HG03064 (cell line): ENCODE data around the gene GPR12.

Experiments used
- ATAC-seq: cut with Tn5 transposase; IDR thresholded peaks from one replicate; pipeline ENCODE4 v1.9.1; 2021; ENCODE audit warnings: low read depth; ENCODE audit not compliant: unreplicated experiment

The GPR12 gene, protein sequence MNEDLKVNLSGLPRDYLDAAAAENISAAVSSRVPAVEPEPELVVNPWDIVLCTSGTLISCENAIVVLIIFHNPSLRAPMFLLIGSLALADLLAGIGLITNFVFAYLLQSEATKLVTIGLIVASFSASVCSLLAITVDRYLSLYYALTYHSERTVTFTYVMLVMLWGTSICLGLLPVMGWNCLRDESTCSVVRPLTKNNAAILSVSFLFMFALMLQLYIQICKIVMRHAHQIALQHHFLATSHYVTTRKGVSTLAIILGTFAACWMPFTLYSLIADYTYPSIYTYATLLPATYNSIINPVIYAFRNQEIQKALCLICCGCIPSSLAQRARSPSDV

GRCh38 chr13:26759907-26760831, at the start of gene GPR12:
Gene GPR12 (minus strand): TSS chr13:26760786. CDS start chr13:26759827, 959 bp downstream.
- ATAC-seq, result no peak

DNA sequence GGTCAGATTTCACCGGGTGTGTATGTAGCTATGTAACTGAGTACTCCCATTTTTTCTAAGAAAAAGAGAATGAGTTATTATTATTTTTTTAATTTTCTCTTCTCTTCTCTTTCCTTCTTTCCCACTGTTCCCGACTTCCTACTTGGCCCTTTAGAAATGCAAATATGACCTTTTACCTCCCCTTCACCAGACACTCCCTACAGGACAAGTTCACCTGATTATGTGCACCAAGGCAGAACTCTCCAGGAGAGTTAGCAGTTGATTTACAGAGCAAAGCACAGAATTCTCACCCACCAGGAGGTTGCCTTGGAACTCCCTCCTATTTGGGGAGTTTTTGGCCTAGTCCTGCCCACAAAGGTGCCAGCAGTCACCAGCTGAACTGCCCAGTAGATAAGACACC, 49.5 kb upstream of the GPR12 start:
- no peak for ATAC-seq

DNA sequence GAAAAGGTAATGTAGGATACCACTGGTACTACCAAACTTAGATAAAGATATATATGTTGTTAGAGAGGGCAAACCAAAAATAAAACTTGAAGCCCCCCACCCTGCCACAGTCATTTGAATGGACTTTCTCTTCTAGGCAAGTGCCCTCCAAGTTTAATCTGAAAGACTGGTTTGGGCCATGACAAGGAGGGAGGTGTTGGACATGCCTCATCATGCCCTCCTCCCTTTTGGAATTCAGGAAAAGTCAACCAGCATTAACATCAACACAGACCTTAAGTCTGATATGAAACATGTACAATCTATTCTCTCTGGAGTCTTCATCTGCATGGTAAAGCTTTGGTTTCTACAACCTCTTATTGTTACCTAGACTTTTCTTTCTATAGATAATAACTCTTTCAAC, 46.3 kb upstream of the GPR12 start:
- no peak for ATAC-seq

DNA sequence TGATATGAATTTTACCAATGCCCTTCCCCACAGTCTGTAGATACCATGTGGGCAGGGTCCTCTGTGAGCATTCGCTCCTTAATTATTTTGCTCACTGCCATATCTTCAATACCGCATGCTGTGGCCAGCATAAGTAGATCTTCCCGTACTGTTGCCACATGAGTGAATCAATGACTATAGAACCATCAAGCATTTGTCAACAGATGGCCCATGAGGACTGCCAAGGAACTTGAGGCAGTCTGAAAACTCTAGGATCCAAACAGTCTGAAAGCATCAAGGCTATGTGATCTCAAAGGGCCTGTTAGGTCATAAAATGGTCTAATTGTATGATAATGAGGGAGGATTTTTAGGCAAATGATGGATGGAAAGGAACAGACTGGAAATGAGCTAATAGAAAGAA, 27.4 kb upstream of the GPR12 start:
- no peak for ATAC-seq

GRCh38 chr13:26786651-26787295, 26.2 kb upstream of the GPR12 start:
- ATAC-seq, result no peak

DNA sequence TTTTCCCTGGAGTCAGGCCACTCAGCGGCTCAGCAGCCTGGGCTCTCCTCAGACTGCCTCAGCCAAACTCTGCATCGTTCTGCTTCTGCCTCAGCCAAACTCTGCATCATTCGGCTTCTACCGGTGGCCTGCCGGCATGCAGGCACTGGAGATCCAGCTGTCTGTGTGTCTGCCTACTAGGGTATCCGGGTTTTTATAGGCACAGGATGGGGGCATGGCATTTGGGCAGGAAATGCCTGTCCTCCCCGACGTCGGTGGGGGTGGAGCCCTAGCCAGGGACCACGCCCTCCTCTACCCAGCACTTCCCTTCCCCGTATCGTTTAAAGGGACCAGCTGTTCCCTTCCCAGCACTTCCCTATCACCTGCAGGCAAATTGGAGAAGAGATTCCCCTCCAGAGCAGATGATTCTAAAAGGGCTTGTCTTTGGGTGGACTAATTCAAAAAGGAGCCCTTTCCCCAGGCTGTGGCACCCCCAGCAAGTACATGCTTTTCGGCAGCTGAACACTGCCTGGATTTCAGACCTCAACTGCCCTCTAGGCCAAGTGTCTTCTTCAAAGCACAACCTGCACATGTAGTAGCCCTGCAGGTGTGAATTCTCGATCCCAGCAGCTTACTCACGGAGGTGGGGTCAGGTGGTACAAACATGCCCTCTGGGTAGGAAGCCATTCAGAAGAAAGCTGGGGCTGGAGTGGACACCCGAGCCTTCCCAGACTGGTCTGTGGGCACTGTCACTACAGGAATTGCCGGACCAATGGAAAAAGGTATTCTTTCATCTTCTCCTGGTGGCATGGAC, 25.4 kb upstream of the GPR12 start:
- ATAC-seq, result no peak

GRCh38 chr13:26784704-26785639, 24.4 kb upstream of the GPR12 start:
- ATAC-seq, result no peak

- ATAC-seq, result no peak
These were observed 19.8 kb upstream of the GPR12 start for GRCh38 chr13:26780411-26780810.

DNA sequence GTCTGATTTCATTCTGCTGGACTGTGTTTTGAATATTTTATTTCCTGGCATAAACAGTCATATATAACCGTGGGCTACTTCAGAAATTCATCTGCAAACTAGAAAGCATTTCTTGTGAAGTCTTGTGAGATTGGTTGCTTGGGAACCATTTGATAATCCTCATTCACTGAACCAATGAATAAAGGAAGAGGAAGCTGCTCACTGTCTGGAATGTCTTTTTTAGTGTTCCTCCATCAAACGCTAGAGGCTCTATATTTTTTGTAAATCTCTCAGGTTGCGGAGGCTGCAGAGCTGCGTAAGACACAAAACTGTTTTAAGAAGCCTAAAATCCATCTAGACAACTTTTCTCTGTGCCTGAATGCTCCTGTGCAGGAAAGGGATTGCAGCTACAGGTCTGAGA, 18.7 kb upstream of the GPR12 start:
- no peak for ATAC-seq

GRCh38 chr13:26772531-26772930, 11.9 kb upstream of the GPR12 start:
- no peak for ATAC-seq

DNA sequence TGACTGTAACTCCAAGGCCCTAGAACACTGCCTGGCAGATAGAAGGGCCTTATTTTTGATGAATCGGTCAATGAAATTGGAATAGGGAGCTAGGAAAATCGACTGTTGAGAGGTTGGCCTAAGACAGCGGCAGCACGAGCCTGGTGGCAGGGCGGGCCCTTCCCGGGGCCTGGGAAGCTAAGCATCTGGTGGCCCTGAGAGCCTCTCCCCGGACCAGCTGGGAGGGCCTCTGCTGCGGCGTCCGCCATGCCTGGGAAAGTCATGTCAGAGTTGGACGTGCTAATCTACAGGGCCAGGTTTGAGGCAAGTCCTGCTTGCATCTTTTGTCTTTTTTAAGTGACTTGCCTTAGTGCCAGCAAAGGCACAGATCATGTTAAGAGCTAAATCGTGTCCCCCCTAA, 11.2 kb upstream of the GPR12 start:
- no peak for ATAC-seq

DNA sequence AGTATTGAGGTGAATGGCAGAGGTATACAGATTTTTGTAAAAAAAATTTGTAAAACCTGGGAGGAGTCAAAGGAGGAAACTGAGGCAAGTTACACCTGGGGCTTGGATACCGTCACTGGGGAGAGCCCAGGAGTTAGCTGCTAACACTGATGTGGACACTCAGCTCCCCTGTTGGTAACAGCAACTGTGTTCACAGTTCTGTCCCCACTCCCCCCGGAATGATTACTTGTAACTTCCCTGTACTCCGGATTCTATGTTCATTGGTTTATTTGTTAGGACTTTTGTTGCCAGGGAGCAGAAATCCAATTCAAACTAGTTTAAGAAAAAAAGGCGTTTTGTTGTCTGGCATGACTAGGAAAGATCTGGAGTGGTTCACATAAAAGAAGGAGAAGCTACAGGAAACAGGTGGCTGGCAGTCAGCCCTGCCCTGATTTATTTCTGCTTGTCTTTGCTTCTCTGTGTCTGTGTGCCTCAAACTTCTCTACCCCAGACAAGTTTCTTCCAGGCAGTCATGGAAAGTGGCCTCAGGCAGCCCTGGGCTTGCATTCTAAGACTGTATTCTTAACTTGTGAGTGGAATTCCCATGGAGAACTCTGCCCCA, 2.3 kb upstream of the GPR12 start:
- ATAC-seq, result no peak

GRCh38 chr13:26760832-26761582, 421 bp upstream of the GPR12 start:
- no peak for ATAC-seq

DNA sequence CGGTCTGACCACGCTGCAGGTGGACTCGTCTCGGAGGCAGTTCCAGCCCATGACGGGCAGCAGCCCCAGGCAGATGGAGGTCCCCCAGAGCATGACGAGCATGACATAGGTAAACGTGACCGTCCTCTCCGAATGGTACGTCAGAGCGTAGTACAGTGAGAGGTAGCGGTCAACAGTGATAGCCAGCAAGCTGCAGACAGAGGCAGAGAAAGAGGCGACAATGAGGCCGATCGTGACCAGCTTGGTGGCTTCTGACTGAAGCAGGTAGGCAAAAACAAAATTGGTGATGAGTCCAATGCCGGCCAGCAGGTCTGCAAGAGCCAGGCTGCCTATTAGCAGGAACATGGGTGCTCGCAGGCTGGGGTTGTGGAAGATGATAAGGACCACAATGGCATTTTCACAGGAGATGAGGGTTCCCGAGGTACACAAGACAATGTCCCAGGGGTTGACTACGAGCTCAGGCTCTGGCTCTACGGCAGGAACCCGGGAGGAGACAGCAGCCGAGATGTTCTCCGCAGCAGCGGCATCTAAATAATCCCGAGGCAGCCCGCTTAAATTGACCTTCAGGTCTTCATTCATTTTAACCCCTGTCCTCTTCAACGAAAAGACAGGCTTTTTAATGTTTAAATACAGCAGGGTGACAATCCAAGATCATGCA, 1.2 kb downstream of the GPR12 start:
- no peak for ATAC-seq

GRCh38 chr13:26758496-26759157, 2.0 kb downstream of the GPR12 start:
- ATAC-seq, result no peak

DNA sequence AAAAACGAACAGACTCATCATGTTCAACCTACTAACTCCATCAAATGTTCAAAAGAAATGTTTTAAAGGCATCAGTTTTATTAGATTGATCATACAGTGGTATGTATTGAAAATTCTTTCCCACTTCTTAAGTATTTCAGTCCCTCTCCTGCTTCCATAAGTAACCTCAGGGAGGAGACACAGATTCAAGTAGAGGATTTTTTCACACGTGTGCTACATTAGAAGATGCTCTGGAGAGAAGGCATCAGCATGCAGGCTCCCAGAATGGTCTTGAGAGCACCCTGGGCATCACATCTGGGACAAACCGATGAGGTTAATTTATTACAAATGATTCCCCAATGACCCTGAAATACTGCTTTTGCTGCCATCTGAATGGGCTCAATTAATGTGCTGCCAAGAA, 3.6 kb downstream of the GPR12 start:
- ATAC-seq, result no peak

DNA sequence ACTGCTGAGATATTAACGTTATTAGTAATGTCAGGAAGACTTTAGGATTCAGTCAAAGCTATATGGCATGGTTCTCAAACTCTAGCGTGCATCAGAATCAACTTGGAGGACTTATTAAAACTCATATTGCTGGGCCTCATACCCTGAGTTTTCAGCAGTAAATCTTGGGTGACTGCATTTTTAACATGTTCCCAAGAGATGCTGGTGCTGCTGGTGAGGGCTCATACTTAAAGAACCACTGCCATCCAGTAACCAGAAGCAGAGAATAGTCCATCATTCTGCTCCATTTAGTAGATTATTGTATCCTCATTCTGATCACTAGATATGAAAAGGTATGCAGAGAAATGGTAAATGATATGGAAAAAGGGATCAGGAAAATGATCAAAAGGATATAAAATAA, 7.9 kb downstream of the GPR12 start:
- no peak for ATAC-seq
